HepG2 (cell line): ENCODE data around the gene PDILT. TPM values are rescaled to one million over a fixed set of nuclear protein-coding genes. Genes with fewer than 3 reads are reported as not detected.

Experiments used
- ATF6 ChIP-seq: sonication (generic); formaldehyde crosslinking; conservative IDR thresholded peaks from 2 replicates; pipeline ENCODE4 v1.4.0; 2020; ENCODE audit warnings: missing genetic modification reagents
- BRCA1 ChIP-seq: sonication (generic); formaldehyde crosslinking; IDR thresholded peaks from 2 replicates; pipeline ENCODE4 v1.4.0; 2020; ENCODE audit warnings: missing genetic modification reagents
- ESRRA ChIP-seq: sonication (generic); formaldehyde crosslinking; IDR thresholded peaks from 2 replicates; pipeline ENCODE4 v1.5.1; 2020; ENCODE audit warnings: mild to moderate bottlenecking, low read depth, missing genetic modification reagents
- ETS1 ChIP-seq: sonication (generic); formaldehyde crosslinking; IDR thresholded peaks from 2 replicates; pipeline ENCODE4 v1.4.0; 2020; ENCODE audit warnings: missing genetic modification reagents
- FOXP4 ChIP-seq: sonication (generic); formaldehyde crosslinking; IDR thresholded peaks from 2 replicates; pipeline ENCODE4 v1.4.0; 2020; ENCODE audit warnings: missing genetic modification reagents
- HOMEZ ChIP-seq: IDR thresholded peaks from 2 replicates; pipeline ENCODE4 v1.6.1; 2016; ENCODE audit warnings: low read depth
- RXRB ChIP-seq: IDR thresholded peaks from 2 replicates; pipeline ENCODE4 v1.6.1; 2016; ENCODE audit warnings: borderline replicate concordance, missing genetic modification reagents, missing compliant biosample characterization
- SYNCRIP ChIP-seq: fragments of 200-400 bp; formaldehyde crosslinking; IDR thresholded peaks from 2 replicates; pipeline ENCODE4 v1.6.1; 2018; ENCODE audit warnings: mild to moderate bottlenecking, low read depth, low read length; ENCODE audit not compliant: insufficient read depth
- TARDBP ChIP-seq: sonication (generic); formaldehyde crosslinking; IDR thresholded peaks from 2 replicates; pipeline ENCODE4 v1.8.0; 2022; ENCODE audit warnings: mild to moderate bottlenecking, missing genetic modification reagents
- TEF ChIP-seq: sonication (generic); formaldehyde crosslinking; IDR thresholded peaks from 2 replicates; pipeline ENCODE4 v1.5.0; 2020; ENCODE audit warnings: missing genetic modification reagents
- ZBTB2 ChIP-seq: sonication (generic); formaldehyde crosslinking; IDR thresholded peaks from 2 replicates; pipeline ENCODE4 v1.8.0; 2022; ENCODE audit warnings: low read depth, missing genetic modification reagents
- ZFAT ChIP-seq: sonication (generic); formaldehyde crosslinking; conservative IDR thresholded peaks from 2 replicates; pipeline ENCODE4 v1.8.1; 2023; ENCODE audit warnings: missing genetic modification reagents, inconsistent platforms
- ZFP62 ChIP-seq: sonication (generic); formaldehyde crosslinking; IDR thresholded peaks from 2 replicates; pipeline ENCODE4 v1.4.0; 2020; ENCODE audit warnings: missing genetic modification reagents
- ZFY ChIP-seq: sonication (generic); formaldehyde crosslinking; IDR thresholded peaks from 2 replicates; pipeline ENCODE4 v1.4.0; 2020; ENCODE audit warnings: missing genetic modification reagents
- ZNF143 ChIP-seq: sonication (generic); formaldehyde crosslinking; IDR thresholded peaks from 2 replicates; pipeline ENCODE4 v1.4.0; 2020; ENCODE audit warnings: missing genetic modification reagents
- ZNF335 ChIP-seq: sonication (generic); formaldehyde crosslinking; IDR thresholded peaks from 2 replicates; pipeline ENCODE4 v1.4.0; 2020; ENCODE audit warnings: missing genetic modification reagents
- ZNF564 ChIP-seq: sonication (generic); formaldehyde crosslinking; IDR thresholded peaks from 2 replicates; pipeline ENCODE4 v1.8.1; 2023; ENCODE audit warnings: mild to moderate bottlenecking, missing genetic modification reagents
- ZNF788 ChIP-seq: sonication (generic); formaldehyde crosslinking; IDR thresholded peaks from 2 replicates; pipeline ENCODE4 v1.5.0; 2020; ENCODE audit warnings: mild to moderate bottlenecking, missing genetic modification reagents, borderline replicate concordance
- ZNF83 ChIP-seq: sonication (generic); formaldehyde crosslinking; IDR thresholded peaks from 2 replicates; pipeline ENCODE4 v1.4.0; 2020; ENCODE audit warnings: missing genetic modification reagents, mild to moderate bottlenecking, borderline replicate concordance
- ZNF879 ChIP-seq: sonication (generic); formaldehyde crosslinking; IDR thresholded peaks from 2 replicates; pipeline ENCODE4 v1.8.1; 2023; ENCODE audit warnings: missing genetic modification reagents
- polyA plus RNA-seq, 8 experiments: library from polyadenylated mRNA; depleted of rRNA in 3 of 8; stranded (reverse) in 7 of 8; unstranded in 1 of 8; fragments of >200 nt; fragmentation: Illumina TruSeq in 4 of 8; extraction: Trizol in 4 of 8; gene quantifications; 2 replicates each; pipeline versions ENCODE4 v1.2.1 to v1.2.3, GENCODE V29; 2011 to 2016; ENCODE audit warnings: low read depth in 4 of 8, missing spikeins in 1 of 8, mixed read lengths in 1 of 8; ENCODE audit not compliant: insufficient read depth in 1 of 8
- total RNA-seq, 5 experiments: library from RNA; depleted of rRNA; stranded (reverse); fragments of >200 nt; fragmentation: Illumina TruSeq; extraction: Trizol; gene quantifications; 2 replicates each; pipeline ENCODE4 v1.2.3, GENCODE V29; 2016; ENCODE audit warnings: low read depth in 1 of 5

PDILT gene
- total and polyA plus RNA-seq, 2 of the 13 experiments (the other 11 are each of a cell fraction or from before 2014, with no cell fraction given) = not detected

- TF ChIP-seq ZNF879 (CRISPR knock-in tag) = no peak
- TF ChIP-seq ZNF788 (CRISPR knock-in tag) = no peak
- TF ChIP-seq ZNF143 (CRISPR knock-in tag) = no peak
- no peak for TF ChIP-seq ZNF564 (CRISPR knock-in tag)
- no peak for TF ChIP-seq ETS1
- TF ChIP-seq SYNCRIP = no peak
- peak; percentile 87 for TF ChIP-seq HOMEZ
- TF ChIP-seq ZFY (CRISPR knock-in tag) = no peak; the same call in 1 of the 2 replicates
- no peak; the same call in 1 of the 2 replicates for TF ChIP-seq ZNF335
- TF ChIP-seq ZFAT (CRISPR knock-in tag) = no peak
- TF ChIP-seq BRCA1 (CRISPR knock-in tag) = 0 out of 2 replicates have a peak, but pooled peaks have one; percentile 52
- 0 out of 2 replicates have a peak, but pooled peaks have one; percentile 39 for TF ChIP-seq ESRRA (CRISPR knock-in tag)
- TF ChIP-seq RXRB (CRISPR knock-in tag) = peak; percentile 79
- TF ChIP-seq ZNF83 (CRISPR knock-in tag) = no peak
- TF ChIP-seq ATF6 = no peak
- peak; percentile 56; the same call in 1 of the 2 replicates for TF ChIP-seq TARDBP (CRISPR knock-in tag)
- no peak for TF ChIP-seq ZBTB2 (CRISPR knock-in tag)
- TF ChIP-seq FOXP4 (CRISPR knock-in tag) = no peak
- TF ChIP-seq ZFP62 (CRISPR knock-in tag) = no peak
- no peak for TF ChIP-seq TEF (CRISPR knock-in tag)
Observed at GRCh38 chr16:20397468-20398074, 7.0 kb downstream of the PDILT start (continued).
